Esophagus mucosa (tissue), 1 donor: ENCODE data around the gene TEKTIP1. TPM values are rescaled to one million over a fixed set of nuclear protein-coding genes. Genes with fewer than 3 reads are reported as not detected.
"Not testable (repeated sequence)": the region's sequence is repeated elsewhere in the genome, so short reads cannot be mapped to it uniquely, and the experiment has no call there.

ENCODE experiments used
- ATAC-seq: fragments of 200-7000 bp; cut with Tn5 transposase; one replicate; pipeline ENCODE4 v1.9.1; 2020
- total RNA-seq: library from RNA; stranded (reverse); gene quantifications from one replicate; pipeline ENCODE4 v1.2.4, GENCODE V29; 2023
- donor health status: DM: yes; HTN: yes; CAD: no.

Gene TEKTIP1
- total RNA-seq, 1 donor from 2014 or later: 0.84 TPM

- no peak for ATAC-seq
Measured at GRCh38 chr19:3524078-3524842, 14.7 kb upstream of the TEKTIP1 start.

DNA sequence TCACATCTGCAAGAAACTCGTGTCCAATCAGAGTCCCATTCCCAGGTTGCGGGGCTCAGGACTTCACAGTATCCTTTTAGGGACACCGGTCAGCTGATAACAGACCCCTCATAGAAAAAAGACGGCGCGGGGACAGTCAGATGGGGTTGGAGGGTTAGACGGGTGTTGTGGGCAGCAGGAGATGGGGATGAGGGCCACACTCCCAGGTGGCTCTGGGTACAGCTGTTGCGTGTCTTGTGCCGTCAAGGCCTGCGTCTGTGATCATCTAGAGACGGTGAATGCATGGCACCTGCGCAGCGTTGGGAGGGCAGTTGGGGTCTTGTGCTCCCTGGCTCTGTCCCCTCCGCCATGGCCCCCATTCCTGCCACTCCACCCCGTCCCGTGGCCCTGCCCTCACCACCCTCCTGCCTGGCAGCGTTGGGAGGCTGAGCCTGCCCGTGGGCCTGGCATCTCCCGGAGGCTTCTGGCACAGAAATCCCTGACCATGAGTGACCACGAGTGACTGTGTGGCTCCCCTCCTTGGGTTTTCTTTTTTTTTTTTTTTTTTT, 14.0 kb upstream of the TEKTIP1 start:
- ATAC-seq: no peak

DNA sequence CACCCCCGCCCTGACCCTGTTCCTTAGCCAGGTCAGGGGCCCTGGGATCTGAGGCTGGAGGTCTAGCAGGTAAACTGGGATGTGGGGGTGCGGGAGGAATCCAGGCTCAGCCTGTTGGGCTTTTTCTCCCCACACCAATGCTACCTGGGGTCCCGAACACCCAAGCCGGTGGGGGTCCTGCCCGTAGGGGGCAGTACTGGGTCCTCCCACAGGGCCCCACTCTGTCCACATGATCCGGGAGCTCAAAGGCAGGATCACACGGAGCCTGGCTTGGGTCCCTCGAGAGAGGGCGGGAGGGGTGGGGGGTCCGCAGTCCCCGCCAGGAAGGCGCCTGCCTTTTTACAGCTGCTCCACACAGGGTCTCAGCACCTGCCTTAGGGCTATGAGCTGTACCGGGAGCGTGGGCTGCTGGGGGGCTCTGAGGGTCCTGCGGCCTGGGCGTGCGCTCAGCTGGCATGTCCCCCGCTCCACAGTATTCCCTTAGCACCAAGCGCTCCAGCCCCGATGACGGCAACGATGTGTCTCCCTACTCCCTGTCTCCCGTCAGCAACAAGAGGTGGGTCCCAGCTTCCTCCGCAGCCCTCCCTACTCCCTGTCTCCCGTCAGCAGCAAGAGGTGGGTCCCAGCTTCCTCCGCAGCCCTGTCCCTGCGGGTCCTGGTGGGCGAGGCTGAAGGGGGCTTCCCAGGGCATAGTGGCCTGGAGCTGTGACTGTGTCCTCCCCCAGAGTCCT, 12.3 kb upstream of the TEKTIP1 start:
- no peak for ATAC-seq

DNA sequence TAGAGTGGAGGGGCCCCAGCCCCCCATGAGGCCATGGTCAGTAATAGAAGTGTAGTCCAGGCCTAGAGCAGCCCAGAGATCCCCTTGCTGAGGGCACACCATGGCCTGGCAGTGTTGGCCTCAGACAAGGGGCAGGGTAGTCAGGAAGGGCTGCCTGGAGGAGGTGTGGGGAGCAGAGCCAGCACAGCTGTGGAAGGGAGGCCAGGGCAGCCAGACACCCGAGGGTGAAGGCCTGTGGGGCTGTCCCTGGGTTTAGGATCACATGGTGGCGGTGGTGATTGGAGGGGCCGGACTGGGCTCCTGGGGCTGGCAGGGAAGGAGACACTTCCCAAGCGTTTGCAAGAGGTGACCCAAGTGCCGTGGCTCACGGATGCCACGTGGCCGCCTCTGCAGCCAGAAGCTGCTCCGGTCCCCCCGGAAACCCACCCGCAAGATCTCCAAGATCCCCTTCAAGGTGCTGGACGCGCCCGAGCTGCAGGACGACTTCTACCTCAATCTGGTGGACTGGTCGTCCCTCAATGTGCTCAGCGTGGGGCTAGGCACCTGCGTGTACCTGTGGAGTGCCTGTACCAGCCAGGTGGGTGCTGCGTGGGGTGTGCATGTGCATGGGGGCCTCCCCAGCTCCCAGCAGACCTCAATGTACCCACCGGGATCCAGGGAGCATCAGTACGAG, 11.6 kb upstream of the TEKTIP1 start:
- ATAC-seq: no peak

GRCh38 chr19:3528080-3528479, 10.9 kb upstream of the TEKTIP1 start:
- no peak for ATAC-seq

- no peak for ATAC-seq
Measured at GRCh38 chr19:3528539-3529211, 10.3 kb upstream of the TEKTIP1 start.

DNA sequence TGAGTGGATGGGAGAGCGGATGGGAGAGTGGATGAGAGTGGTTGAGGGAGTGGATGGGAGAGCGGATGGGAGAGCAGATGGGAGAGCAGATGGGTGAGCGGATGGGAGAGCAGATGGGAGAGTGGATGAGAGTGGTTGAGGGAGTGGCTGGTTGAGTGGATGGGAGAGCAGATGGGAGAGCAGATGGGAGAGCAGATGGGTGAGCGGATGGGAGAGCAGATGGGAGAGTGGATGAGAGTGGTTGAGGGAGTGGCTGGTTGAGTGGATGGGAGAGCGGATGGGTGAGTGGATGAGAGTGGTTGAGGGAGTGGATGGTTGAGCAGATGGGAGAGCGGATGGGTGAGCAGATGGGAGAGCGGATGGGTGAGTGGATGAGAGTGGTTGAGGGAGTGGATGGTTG, 9.7 kb upstream of the TEKTIP1 start:
- not testable (repeated sequence) for ATAC-seq

DNA sequence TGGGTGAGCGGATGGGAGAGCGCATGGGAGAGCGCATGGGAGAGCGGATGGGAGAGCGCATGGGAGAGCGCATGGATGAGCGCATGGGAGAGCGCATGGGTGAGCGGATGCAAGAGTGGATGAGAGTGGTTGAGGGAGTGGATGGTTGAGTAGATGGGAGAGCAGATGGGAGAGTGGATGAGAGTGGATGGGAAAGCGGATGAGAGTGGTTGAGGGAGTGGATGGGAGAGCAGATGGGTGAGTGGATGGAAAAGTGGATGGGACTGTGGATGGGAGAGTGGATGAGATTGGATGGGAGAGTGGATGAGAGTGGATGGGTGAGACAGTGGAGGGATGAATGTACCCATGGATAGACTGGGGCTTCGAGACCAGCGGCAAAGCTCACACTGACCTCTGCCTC, 8.6 kb upstream of the TEKTIP1 start:
- no peak for ATAC-seq

GRCh38 chr19:3531716-3532115, 7.3 kb upstream of the TEKTIP1 start:
- ATAC-seq: no peak

- ATAC-seq: peak; percentile 6
Measured at GRCh38 chr19:3532154-3532786, 6.7 kb upstream of the TEKTIP1 start.

GRCh38 chr19:3533033-3533432, 5.9 kb upstream of the TEKTIP1 start:
- no peak for ATAC-seq

DNA sequence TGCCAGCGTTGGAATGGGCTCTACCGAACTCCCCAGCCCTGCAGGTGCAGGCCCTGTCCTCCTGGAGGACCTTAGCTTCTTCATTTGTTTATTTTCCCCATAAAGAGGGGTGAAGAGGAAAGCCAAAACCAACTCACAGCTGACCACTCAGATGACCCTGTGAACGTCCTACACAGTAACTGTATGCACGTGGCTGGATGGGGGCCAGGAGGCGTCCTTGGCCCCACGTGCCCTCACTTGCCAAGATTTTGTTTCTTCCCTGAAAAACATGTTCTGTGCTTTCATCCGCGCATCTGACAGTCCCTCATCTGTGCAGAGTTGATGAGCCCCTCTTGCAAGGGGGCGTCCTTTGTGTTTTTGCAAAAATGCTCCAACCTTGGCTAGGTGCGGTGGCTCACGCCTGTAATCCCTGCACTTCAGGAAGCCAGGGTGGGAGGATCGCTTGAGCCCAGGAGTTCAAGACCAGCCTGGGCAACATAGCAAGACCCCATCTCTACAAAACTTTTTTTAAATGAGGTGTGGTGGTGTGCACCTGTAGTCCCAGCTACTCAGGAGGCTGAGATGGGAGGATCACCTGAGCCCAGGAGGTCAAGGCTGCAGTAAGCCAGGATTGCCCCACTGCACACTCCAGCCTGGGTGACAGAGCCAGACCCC, 5.3 kb upstream of the TEKTIP1 start:
- ATAC-seq: no peak

DNA sequence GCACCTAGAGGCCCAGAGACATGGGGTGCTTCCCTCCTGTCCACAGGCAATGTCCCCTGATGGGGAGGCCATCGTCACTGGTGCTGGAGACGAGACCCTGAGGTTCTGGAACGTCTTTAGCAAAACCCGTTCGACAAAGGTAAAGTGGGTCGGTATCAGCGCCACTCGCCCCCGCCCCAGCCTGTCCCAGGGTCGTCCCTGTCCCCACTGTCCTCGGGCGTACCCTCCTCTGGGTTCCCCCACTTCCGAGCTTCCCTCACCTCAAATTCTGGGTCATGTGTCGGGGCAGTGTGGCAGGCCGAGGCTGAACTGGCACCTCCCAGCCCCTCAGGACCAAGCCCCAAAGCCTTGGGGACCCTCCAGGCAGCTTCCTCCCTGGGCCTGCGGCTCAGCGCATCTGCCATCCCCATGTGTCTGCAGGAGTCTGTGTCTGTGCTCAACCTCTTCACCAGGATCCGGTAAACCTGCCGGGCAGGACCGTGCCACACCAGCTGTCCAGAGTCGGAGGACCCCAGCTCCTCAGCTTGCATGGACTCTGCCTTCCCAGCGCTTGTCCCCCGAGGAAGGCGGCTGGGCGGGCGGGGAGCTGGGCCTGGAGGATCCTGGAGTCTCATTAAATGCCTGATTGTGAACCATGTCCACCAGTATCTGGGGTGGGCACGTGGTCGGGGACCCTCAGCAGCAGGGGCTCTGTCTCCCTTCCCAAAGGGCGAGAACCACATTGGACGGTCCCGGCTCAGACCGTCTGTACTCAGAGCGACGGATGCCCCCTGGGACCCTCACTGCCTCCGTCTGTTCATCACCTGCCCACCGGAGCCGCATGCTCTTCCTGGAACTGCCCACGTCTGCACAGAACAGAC, 4.4 kb upstream of the TEKTIP1 start:
- ATAC-seq: no peak

GRCh38 chr19:3535235-3535535, 3.8 kb upstream of the TEKTIP1 start:
- ATAC-seq: no peak

- ATAC-seq: no peak
Measured at GRCh38 chr19:3535563-3535965, 3.4 kb upstream of the TEKTIP1 start.

DNA sequence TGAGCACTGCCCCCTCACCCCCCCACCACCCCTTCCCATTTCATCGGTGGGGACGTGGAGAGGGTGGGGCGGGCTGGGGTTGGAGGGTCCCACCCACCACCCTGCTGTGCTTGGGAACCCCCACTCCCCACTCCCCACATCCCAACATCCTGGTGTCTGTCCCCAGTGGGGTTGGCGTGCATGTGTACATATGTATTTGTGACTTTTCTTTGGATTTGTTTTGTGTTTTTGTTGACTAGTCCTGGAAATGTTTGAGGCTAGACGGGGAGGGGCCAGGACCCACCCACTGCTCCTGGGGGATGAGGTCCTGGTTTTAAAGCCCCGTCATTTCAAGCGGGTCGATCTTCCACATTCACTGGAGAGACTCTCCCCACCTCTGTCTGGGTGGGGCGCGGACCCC, 3.0 kb upstream of the TEKTIP1 start:
- ATAC-seq: no peak

DNA sequence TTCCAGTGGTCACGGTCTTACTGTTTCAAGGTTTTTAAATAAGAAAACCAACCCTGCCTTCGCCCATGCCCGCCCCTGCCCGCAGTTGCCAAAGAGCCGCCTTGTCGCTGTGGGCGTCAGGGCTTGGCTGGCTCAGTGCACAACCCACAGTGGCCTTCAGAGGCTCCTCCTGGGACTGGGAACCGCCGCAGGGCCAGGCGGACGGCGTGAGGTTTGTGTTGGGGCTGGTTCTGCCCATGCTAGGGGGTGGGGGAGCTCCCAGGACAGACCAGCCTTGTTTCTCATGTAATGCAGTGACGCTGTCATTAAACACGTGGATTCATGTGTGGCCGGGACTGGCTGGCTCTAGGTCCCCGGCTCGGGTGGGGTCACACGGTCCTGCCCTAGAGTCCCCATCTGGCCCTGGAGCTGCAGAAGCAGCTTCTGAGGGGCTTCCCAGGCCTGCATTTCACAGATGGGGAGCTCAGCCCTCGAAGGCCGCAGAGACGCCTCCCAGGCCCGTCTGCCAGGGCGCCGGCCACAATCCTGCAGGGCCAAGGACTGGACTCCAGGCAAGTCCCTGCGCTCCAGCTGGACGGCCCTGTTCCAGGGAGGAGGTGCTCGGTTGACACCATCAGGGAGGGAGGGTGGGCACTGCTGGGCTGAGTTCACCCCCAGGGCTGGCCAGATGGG, 2.4 kb upstream of the TEKTIP1 start:
- ATAC-seq: peak; percentile 65

DNA sequence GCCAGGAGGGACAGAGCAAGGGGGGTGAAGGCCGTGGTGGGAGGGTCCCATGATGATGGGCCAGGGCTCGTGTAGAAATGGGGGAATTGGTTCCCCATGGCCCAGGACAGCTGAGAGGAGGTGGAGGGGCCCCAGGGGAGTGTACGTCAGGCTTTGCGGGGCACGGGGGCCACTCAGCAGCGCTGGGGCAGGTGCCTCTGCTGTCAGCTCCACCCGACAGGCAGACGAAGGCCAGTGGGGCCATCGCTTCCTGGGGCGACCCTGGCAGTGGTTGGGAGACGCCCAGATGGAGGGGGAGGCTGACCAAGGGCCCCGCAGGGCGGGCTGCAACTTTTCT, 1.9 kb upstream of the TEKTIP1 start:
- no peak for ATAC-seq

DNA sequence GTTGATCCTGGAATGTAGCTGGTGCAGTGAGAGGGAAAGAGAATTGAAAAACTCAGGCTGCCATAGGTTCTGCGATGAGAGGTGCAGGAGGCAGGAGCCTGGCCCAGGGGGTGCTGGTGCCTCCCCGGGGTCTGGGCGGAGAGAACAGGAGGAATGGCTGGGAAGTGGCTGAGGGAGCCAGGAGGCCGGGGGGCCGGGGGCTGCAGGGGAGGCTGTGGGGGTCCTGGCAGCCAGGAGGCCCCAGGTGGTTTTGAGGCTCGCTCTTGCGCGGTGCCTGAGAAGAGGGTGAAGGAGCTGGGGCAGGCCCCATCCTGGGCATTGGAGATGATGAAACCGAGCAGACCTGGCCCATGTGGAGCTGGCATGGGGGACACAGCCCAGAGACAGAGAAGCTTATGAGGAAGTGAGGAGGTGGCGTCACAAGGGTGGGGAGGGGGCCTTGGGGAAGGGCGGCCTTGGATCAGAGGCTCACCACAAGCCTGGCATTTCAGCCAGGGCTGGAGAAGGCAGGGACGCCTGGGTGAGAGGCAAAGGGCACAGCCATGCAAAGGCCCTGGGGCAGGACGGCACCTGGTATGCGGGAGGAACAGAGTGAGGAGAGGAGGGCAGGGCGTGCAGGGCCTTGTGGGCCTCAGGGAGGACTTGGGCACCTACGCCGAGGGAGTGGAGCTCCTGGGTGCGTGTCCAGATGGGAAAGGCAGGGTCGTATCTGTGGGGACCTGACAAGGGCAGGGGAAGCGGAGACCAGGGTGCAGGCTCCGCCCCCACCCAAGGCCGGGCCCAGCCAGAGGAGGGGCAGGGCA, 1.3 kb upstream of the TEKTIP1 start:
- peak; percentile 11 for ATAC-seq
